HS-5 (cell line): Measurements from ENCODE around the gene PCGF3.

Source experiments
- DNase-seq: peaks from one replicate; pipeline ENCODE4 v3.0.0-alpha.2; 2012; ENCODE audit warnings: low read depth

The PCGF3 gene

GRCh38 chr4:784401-785331, 79.0 kb downstream of the PCGF3 start:
- no peak for DNase-seq

DNA sequence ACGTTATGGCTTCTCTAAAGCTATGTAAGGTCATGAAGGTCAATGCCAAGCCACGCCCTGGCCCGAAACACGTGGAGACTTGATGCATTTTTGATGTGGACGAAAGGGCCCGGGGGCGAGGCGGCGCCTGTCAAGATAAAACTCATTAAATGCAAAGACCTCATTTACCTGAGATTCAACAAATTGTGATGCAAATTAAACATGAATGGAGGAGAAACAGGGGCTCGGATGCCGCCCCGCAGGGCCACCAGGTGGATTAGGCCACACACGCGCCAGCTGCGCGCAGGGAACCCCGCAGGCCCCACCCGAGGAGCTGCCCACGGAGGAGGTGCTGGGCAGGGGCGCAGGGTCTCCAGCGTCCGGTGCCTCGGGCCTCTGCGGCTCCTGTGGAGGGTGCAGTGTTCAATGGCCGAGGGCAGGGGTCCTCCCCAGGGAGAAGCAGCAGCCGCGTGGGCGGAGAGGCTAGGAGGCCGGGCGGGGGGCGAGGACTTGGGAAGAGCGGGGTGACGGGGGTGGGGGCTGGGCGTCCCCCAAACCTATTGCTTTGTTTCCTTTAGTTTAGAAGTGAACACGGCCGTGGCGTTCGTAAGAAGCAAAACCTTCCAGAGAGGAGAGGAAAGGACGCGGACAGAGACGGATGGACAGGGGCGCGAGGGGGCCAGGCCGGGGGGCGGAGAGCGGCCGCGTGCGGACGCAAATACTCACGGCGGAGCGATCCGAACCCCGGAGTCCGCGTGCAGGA, 79.9 kb downstream of the PCGF3 start:
- DNase-seq: no peak

DNA sequence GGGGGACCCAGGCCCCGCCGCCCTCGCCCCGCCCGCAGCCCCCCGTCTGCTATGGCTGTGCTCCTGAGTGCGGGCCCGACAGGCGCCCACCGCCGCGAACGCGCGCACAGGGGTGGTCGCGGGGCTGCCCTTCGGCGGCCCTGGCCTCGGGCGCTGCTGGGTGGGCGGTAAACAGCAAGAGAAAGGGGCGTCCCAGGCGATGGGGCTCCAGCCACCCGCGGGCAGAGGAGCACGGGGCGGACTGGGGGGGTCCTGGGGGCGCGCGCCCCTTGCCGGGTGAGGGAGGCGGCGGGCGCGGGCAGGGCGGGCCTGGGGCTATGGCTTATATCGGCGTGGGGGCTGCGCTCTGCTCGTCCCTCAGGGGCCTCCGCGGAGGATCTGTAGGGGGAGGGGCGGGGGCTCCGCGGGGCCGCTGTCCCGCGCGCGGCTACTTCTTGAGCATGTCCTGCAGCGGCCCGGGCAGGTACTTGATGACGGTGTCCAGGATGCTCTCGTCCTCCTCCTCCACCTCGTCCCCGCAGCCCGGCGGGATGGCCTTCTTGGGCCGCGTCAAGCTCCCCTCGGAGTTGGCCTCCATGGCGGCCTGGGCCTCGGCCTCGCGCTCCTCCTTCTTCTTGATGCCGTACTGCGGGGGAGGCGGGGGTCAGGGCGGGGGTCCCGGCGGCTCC, 80.6 kb downstream of the PCGF3 start:
- no peak for DNase-seq

- DNase-seq: no peak
These were observed 81.2 kb downstream of the PCGF3 start for GRCh38 chr4:786861-787300.

DNA sequence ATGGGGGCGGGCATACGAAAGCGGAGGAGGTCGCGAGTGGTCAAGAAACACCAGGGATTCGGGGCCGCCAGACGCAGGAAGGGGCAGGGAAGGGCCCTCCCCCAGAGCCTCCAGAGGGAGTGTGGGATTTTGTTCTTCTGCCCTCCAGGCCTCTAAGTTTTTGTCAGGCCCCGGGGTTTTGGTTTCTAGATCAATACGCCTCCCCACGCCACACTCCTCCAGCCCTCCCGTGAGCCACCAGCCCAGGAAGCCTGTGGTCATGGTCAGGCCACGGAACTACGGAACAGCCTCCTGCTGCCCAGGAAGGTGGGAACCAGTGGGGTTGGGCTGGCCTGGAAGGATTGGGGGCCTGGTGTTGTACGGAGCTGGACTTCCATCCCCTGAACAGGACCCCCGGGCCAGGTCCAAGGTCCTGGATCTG, 81.9 kb downstream of the PCGF3 start:
- no peak for DNase-seq

DNA sequence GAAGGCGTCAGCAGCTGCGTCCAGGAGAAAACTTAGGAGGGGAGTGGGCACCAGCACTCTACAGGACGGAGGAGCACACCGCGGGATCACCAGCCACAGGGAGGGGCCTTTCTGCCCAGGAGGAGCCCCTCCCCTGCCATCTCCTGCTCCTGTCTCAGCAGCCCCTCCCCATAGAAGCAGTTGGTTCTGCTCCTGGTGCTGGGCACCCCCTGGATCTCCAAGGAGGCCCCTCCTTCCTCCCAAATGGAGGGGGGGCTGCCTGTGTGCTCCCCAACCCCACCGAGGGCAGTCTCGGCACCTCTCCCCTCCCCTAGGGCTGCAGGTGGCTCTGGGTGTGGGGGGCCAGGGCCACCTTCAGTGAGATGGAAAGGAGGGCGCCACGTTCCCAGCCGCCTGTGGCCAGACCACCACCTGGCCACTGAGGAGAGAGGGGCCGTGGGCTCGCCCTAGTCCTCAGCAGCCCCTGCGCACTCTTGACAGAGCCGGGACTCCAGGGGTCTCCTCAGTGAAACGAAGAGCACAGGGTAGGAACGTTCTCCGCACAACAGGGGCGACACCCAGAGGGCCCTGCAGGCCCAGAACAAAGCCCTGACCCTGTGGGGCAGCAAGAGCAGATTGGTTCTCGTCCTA, 82.5 kb downstream of the PCGF3 start:
- no peak for DNase-seq

GRCh38 chr4:788636-789297, 83.1 kb downstream of the PCGF3 start:
- no peak for DNase-seq

DNA sequence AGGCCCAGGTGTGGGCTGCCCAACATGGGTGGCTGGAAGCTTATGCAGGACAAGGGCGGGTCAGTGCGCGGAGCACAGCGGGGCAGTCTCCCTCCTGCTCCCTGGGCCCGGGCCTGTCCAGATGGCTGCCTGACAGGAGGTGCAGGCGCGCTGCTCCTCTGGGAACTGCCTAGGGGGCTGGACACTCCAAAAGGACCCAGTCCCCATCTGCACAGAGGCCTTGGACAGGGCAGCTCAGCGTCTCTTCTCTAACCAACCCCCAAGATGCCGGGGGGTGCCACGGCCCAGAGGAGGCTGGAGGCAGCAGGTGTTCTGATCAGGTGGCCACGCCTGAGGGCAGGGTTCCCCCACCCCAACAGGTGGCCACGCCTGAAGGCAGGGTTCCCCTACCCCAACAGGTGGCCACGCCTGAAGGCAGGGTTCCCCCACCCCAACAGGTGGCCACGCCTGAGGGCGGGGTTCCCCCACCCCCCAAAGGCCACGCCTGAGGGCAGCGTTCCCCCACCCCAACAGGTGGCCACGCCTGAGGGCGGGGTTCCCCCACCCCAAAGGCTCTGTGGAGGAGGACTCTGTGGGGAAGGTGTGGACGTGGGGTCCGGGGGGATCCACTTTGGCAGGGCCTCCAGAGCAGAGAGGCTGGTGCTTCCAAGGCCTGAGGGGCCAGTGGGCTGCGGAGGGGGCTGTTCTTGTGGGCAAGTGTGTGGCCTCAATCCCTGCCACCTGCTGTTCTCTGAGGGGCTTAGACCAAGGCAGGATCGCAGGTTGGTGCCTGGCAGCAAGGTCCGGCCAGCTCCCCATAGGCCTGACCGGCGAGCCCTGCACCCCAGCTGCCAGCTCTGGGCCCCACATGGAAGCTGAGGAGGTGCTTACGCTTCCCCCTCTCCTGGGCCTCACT, 84.2 kb downstream of the PCGF3 start:
- DNase-seq: no peak

DNA sequence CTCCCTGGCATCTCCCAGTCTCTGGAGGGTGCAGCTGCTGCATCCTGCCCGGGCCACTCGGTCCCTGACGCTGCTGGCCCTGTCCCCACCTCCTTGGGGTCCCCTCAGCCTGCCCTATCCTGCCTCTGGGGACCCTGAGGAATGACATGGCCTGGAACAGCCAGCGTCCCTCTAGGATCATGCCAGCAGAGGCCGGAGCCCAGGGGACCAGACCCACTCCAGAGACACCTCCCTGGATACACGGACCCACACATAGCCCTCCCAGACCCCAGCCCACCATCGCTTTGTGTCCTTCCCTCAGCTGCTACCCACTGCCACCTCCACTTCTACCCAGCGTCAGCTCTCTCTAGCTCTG, 84.8 kb downstream of the PCGF3 start:
- no peak for DNase-seq

- no peak for DNase-seq
These were observed 85.7 kb downstream of the PCGF3 start for GRCh38 chr4:791252-791897.

GRCh38 chr4:791898-792625, 86.4 kb downstream of the PCGF3 start:
- no peak for DNase-seq

DNA sequence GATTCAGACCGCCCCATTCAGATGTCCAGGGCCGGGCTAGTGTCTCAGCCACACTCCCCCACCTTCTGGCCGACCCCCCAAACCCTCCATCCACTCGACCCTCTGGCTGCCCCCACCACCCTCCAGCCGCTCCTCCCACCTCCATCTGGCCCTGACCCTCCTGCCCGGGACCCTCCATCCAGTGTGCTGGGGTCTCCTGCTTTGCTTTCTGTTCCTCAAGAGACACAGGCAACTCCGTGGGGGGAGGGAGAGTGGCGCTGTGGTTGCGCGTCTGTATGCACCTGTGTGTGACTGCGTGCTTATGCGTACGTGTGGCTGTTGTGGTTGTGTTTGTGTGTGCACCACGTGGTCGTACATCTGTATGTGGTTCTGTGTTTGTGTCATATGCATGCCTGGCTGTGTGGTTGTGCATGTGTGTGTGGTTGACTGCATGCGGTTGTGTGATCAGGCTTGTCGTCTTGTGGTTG, 87.0 kb downstream of the PCGF3 start:
- DNase-seq: no peak

GRCh38 chr4:793093-793861, 87.6 kb downstream of the PCGF3 start:
- no peak for DNase-seq

GRCh38 chr4:793941-794621, 88.4 kb downstream of the PCGF3 start:
- DNase-seq: no peak

GRCh38 chr4:794900-795725, 89.5 kb downstream of the PCGF3 start:
- DNase-seq: no peak

DNA sequence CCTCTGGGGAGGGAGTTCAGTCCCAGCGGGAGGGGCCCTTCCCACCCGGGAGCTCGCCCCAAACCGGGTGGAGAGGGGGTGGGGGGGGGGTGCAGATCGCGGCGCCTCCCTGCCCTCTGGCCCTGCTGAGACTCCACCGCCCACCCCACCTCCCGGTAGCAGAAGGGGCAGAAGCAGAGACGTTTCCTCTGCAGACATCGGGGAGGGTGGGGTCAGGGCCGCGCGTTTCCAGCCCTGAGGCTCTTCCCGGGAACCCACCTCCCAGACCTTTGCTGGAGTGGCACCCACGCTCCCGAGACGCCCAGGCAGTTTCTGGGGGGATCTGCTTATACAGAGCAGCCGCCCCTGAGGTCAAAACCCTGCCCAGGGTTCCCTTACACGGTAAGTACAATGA, 90.1 kb downstream of the PCGF3 start:
- no peak for DNase-seq

DNA sequence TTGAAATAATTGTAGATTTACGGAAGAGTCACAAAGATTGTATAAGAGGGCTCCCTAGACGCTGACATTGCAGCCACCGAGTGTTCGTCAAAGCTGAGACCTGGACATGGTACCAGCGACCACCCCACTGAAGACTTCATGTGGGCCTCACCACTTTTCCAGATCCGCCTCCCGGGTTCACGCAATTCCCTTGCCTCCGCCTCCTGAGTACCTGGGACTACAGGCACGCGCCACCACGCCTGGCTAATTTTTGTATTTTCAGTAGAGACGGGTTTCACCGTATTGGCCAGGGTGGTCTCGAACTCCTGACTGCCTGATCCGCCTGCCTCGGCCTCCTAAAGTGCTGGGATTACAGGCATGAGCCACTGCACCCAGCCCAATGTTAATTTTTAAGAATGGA, 90.6 kb downstream of the PCGF3 start:
- DNase-seq: no peak
